OCI-M2 (cell line): ENCODE results near the gene MTMR10.

Experiments used
- DNase-seq: peaks from one replicate; lab custom pipeline; 2025; ENCODE audit not compliant: unreplicated experiment; lab: John Stamatoyannopoulos, UW

Gene MTMR10

DNA sequence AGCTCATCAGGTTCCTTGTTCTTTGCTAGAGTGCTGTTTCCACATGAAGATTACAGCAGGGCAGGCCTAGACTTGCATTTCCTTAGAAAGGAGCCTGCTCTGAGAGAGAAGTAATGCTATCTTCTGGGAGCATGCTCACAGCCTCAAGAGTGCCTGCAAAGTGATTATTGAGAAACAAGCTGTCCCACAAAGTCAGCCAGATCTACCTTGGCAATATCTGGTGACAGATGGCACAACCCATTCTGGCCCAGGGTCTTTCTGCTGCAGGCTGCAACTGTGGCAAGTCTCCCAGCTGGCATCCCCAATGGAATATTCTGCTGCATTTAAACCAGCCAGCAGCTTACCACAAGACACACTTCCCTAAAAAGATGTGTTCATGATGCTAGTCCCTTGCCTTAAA, 29.3 kb downstream of the MTMR10 start:
- DNase-seq: no peak

DNA sequence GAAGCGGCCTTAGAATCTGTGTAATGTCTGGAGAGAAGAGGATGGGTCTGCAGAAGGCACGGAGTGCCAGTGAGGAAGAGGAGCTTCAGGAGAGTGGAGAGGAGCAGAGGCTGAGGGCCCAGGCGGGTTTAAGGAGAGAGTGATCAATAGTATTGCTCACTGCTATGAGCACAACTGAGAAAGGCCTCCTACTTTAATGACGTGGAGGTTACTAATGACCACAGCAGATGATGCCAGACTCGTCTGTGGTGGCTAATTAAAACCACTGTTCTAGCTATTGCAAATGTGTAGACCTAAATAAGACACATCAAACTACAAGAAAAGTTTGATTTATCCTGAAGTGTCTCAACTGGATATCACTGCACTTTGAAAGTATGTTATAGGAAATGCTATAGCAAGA, 33.2 kb downstream of the MTMR10 start:
- no peak for DNase-seq

DNA sequence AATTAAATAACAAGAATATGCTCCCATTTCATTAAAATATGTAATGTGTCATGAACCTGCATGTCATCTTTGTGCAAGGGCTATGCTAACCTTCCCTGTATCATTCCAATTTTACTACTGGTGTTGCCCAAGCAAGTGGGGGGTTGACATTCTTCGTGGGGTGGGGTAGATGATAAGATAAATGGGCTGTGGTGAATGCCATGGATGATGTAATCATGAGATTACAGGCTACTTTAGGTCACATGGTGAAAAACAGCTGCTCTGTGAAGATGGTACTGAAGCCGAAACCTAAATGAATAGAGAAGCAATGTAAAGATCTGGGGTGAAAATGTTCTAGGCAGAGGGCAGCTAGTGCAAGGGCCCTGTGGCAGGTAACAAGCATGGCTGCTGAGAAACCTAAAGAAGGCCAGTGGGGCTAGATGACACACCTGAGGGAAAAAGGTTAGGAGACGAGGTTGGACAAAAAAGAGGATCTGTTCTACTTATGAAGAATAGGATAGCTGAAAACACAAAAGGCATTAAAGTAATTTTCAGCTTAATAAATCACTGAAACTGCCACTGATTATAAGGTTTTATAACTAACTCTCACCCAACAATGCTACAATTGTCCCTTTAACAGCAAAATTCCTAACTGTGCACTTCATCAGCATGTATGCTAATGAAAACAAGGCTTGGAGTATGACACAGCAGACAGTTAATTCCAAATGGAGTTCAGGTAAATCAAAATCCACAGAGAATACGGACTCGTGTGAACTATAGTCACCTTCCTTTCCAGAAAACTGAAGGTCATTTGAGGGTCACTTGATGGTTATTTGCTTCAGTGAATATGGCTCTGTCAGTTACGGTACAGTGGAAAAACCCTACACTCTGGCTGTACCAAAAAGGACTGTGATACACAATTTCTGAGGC, 35.0 kb downstream of the MTMR10 start:
- no peak for DNase-seq

DNA sequence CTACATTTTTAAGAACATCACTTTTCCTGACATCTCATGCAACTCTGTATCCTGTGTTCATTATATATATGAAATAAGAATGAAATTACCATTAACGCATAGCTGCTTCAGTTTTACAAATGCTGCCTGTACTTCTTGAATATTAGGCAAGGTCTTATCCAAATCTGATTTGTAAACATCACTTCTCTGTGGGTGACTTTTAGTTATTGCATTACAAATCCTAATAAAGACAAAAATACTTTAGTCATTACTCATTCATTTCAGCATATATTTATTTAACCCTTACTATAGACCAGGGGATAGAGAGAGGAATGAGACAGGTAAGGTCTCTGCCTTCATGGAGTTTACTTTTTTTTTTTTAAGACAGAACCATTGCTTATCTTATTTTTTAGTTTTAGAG, 36.8 kb downstream of the MTMR10 start:
- no peak for DNase-seq

DNA sequence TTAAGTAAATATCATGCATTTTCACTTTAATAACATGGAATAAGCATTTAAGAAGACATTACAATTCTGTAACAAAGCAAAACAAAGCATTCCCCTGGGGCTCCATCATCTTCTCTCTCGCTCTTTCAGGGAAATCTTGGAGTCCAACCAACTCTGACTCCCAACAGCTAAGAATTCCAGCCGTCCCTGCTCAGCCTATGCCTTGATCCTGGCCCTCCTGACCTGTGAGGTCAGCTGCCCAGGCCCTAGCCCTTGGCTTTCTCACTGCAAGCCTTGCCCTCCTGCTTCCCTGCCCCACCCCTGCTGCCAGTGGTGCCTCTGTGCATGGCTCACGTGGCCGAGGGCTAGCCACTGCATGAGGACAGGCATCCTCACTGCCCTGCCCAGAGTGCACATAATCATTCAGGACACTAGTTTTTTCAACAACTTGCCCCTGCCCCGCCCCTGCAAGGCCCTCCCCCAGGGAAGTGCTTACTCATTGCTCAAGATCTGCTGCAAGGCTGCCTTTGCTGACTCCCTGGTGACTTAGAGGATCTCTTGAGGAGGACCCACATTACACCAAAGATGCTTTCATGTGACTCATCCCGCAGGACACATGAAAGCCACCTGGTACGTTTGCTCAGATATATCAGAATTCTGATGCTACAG, 37.6 kb downstream of the MTMR10 start:
- DNase-seq: no peak

DNA sequence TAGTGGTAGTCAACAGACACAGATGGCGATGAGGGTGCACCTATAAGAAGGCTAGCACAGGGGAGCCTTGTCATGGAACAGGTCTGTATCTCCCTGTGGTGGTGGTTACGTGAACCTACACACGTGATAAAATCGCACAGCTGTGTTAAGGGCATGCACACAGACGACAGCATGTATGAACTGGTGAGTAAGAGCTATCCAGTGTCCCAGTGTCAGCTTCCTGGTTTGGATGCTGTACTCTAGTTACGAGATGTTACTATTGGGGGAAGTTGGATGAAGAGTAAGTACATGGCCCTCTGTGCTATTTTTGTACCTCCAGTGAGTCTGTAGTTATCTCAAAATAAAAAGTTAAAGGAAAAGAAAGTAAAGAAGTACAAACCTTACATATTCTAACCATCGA, 38.2 kb downstream of the MTMR10 start:
- DNase-seq: no peak

DNA sequence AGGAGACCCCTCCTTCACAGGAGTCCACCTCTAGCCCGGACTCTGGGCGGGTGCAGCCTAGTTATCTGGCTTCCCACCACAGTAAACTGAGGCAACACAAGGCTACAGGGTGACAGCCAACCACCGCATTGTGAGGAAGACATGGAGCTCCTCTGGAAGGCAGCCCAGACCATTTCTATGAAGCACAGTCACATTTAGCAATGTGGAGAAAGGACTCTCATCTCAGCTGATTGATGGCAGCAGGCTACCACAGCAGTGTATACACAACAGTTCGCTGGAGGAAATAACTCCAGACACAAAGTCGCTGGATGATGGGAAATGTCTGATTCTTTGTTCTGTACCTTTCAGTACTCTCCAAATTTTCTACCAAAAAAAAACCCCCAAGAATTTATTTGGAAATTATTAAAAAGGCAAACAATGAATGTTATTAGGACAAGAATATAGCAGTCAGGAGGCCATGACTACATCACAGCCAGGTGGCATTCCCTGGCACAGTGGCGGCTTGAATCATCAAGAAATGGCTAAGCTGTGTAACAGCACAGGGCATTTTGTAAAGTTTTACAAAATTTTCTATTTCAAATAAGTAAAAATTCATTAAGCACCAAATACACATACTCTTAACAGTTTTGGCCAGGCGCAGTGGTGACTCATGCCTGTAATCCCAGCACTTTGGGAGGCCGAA, 47.6 kb downstream of the MTMR10 start:
- no peak for DNase-seq

DNA sequence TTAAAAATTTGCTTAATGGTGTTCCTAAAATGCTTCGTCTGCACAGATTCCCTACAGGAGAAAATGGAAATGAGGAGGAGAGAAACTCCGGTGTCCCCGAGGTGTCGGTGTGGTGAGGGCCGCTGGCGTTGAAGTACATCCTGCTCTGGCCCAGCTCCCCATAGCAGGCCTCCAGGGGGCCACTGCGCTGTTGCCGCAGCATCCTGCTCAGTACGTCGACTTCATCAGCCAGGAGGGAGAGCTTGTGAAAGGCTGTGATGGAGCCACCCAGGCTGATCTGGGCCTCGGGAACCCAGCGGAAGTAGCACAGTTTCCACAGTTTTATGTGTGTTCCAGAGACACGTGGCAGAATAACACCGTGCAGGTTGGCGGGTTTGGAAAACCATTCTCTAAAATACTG, 49.9 kb downstream of the MTMR10 start:
- no peak for DNase-seq

DNA sequence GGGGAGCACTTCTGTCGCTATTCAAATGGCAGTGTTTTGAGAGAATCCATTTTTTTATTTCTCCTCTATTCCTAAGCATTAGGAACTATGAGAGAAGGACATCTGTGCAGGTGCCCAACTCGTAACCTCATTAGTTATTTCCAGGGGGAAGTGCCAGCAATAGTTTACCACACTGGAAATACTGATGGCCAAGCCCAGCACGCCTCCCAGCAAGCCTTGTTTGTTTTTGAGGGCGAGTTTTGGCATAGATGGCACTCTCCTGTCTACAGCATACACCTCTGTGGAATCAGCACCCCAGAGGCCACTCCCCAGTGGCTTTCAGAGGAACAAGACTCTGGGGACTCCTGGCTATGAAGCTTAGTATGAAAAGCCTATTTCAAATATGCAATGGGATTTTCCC, 51.1 kb downstream of the MTMR10 start:
- no peak for DNase-seq

DNA sequence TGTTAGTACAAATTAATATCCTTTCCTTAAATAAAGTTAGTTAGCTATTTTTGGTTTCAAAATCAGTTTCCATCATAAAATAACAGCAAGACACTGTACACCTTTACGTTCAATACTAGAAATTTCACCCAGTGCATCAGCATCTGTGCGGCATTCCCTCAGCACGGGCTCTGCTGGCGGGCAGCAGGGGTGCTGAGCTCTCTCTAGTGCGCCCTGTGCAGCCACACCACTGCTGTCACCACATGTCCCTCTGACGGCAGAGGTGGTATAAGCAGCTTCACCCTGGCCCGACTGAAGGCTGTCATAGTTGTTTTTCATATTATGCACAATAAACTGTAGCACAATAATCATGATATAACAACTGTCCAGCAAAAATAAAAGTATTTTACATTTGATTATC, 52.3 kb downstream of the MTMR10 start:
- DNase-seq: no peak

DNA sequence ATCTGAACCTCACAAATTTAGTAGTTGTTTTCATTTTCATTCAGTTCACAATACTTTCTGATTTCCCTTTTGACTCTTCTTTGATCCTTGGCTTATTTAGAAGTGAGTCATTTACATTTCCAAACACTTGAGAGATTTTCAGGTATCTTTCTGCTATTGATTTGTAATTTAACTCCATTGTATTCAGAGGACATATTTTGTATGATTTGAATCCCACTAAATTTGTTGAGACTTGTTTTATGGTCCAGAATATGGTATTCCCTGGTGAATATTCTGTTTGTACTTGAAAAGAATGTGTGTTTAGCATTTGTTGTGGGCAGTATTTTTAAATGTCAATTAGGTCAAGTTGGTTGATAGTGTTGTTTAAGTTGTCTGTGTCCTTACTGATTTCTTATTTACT, 58.1 kb downstream of the MTMR10 start:
- no peak for DNase-seq

DNA sequence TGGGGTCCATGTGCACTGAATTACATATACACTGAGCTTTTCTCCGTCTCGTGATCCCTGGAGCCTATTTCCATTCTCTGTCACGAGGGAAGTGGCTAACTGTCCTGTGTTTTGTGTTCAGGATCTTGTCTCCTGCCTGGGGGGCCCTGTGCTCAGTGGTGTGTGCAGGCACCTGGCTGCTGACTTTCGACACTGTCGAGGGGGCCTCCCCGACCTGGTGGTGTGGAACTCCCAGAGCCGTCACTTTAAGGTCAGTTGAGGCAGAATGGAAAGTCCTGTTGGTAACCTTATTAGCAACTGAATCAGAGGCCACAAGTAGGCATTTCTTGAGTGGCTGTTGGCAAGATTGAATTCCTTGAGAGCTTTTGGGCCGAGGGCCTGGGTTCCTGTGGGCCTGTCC, 61.0 kb downstream of the MTMR10 start:
- no peak for DNase-seq

DNA sequence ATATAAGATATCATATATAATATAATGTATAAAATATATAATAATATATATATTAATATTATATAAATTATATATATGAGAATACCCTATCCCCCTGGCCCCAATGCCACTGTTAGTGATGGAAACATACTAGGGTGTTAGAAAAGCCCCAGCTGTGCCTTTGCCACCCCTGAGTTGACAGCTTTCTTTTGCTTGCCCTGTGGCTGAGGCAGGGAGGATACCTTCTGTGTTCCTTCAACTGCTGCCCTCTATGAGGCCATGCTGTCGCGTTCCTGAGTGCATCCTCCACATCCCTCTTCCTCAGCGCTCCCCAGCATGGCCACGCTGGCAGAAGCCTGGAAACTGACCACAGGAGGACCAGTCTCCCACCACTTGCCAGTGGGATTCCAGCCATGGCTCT, 61.4 kb downstream of the MTMR10 start:
- no peak for DNase-seq

DNA sequence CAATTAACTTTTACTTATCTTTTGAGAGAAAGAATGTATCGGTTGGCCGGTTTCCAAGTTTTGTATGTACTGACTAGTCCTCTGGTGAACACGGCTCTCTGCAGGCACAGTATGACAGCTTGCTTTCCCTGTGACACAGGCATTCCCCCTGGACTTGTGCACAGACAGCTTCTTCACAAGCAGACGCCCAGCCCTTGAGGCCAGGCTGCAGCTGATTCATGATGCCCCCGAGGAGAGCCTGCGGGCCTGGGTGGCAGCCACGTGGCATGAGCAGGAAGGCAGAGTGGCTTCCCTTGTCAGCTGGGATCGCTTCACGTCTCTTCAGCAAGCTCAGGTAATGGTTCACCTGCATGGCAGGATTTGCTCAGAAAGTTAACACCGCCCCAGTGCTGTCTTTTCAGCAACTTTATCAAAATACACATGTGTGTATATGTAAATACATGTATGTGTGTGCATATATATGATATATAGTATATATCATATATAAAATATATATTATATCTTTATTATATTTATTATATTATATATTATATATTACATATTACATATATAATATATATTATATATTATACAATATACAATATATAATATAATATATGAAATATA, 62.3 kb downstream of the MTMR10 start:
- no peak for DNase-seq

DNA sequence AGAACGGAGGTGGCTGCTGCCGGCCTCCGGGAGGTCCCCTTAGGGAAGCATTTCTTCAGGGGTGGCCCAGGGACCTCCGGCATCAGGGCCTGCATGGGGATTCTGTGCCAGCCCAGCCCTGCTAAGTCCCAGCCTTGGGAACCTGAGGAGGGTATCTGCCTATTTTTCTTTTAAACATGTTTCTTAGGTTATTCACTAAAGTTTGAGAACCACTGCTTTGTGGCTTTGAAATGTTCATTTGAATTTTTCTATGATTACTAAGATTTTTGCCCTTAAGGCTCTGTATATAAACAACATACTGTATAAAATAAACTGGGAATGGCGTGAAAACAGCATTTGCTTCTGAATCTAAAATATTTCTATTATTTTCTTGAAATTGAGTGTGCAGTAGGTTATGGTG, 63.4 kb downstream of the MTMR10 start:
- DNase-seq: no peak

DNA sequence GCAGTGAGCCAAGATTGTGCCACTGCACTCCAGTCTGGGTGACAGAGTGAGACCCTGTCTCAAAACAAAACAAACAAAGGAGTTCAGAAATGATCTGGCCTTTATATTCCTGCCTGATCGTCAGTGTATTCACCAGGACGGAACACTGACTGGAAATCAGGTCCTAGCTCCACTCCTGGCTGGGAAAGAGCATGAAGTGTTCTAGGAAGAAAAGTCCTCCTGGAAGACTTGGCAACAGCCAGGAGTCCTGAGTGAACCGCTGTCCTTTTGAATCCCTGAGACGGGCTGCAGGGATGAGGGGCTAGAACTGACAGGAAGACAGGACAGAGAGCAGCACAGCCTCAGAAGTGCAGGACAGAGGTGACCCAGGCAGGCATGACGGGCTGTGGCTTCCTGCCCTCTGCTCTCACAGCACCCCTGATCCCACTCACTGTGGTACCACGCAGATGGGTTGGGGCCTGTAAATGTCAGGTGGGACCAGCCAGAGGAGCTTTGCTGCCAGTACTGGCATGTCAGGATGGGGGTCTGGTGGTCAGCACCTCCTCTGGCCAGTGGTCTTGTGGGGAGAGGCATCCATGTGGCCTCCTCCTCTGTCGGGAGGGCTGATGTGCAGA, 64.2 kb downstream of the MTMR10 start:
- no peak for DNase-seq

DNA sequence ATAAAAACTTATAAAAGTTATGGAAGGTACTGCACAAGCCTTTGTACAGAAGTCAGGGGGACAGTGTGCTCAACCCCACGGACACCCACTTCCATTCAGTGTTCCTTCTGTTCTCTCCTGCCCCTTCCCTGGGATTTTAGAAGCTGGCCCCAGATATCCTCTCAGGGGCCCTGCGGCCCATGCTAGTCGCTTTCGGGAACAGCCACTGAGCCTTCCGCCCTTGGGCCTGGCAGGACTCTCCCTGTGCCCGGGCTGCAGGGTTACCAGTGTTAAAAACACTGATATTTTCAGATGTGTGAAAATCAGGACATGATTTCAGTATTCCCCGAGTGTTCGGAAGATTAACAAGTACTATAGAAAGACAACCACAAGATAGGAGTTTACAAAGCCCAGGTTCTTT, 65.3 kb downstream of the MTMR10 start:
- DNase-seq: no peak

DNA sequence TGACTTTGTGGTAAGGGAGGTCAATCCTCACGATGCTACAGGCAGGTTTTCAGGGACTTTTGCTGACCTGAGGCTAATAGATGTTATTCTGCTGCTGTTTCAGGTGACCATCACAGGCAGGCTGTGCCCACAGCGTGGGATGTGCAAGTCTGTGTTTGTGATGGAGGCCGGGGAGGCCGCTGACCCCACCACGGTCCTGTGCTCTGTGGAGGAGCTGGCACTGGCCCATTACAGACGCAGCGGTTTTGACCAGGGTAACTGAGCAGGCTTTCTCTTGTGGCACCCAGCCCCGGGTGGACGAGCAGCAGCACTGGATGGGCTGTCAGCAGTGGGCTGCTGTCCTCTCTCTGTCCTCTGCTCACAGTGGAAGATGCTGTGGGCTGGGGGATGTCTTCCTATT, 65.7 kb downstream of the MTMR10 start:
- DNase-seq: no peak

DNA sequence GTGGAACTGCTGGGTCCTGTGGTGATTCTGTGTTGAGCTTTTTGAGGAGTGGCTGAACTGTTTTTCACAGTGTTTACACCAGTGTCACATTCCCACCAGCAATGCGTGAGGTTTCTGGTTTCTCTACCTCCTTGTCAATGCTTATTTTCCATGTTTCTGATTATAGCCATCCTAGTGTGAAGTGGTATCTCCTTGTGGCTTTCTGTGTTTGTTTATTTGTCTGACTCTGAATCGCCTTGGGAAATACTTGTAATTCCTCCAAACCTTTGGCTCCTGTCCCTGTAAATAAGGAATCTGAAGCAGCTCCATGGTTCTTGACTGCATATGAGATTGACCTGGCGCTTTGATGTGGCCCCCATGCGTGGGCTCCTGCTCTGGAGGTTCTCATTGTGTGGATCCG, 67.1 kb downstream of the MTMR10 start:
- no peak for DNase-seq

DNA sequence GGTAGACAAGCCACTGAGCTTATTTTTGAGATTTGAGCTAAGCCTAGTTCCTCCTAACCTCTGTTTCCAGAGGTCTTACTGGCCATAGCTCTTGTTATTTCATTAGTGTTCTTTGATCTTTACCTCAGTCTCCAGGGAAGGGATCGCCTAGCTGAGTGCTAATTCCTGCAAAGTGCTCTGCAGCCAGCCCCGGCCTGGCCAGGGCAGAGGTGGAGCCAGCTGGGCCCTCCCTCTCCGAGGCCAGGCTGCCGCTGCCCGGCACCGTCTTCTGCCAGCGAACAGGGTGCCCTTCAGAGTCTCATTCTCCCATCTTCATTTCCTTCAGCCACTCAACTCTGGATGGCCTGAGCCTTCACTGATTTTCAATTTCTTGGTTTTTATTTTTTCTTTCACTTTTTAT, 68.0 kb downstream of the MTMR10 start:
- DNase-seq: no peak
